Spinal cord (tissue), 10 donors: ENCODE results near the gene IFT88. TPM values are rescaled to one million over a fixed set of nuclear protein-coding genes. Genes with fewer than 3 reads are reported as not detected.

Experiments used
- DNase-seq, 6 donors: peaks; one replicate each; pipeline versions ENCODE4 v3.0.0 to v3.0.0-alpha.2; 2013 to 2015; ENCODE audit warnings: low spot score in 6 of 6, low read depth in 4 of 6
- H3K27ac ChIP-seq: one replicate; pipeline ENCODE4 v1.5.1; 2013; ENCODE audit warnings: low read depth, low read length, control low read depth
- H3K27me3 ChIP-seq: one replicate; pipeline ENCODE4 v1.6.1; 2013; ENCODE audit warnings: low read length; ENCODE audit not compliant: control insufficient read depth, insufficient read depth
- H3K36me3 ChIP-seq: one replicate; pipeline ENCODE4 v1.6.1; 2013; ENCODE audit warnings: low read length; ENCODE audit not compliant: control insufficient read depth, insufficient read depth
- H3K4me1 ChIP-seq: one replicate; pipeline ENCODE4 v1.6.1; 2013; ENCODE audit warnings: low read length; ENCODE audit not compliant: control insufficient read depth, insufficient read depth
- H3K4me3 ChIP-seq: one replicate; pipeline ENCODE4 v1.5.1; 2013; ENCODE audit warnings: low read depth, low read length, control low read depth
- H3K9me3 ChIP-seq: one replicate; pipeline ENCODE4 v1.6.1; 2013; ENCODE audit warnings: low read length; ENCODE audit not compliant: control insufficient read depth, insufficient read depth
- WGBS: methylation state at CpG from one replicate; pipeline ENCODE4 v1.1.5; 2013; ENCODE audit warnings: missing lambda C conversion rate; ENCODE audit not compliant: insufficient coverage; 5-methylcytosine and 5-hydroxymethylcytosine counted together
- polyA plus RNA-seq, 2 donors: library from polyadenylated mRNA; unstranded; fragments of 120-200 nt; gene quantifications; one replicate each; pipeline ENCODE4 v1.2.1, GENCODE V29; 2013; ENCODE audit not compliant: insufficient read length in 2 of 2
- small RNA-seq: library from RNA; depleted of rRNA; stranded (forward); fragments of <200 nt; gene quantifications from one replicate; pipeline ENCODE3, GENCODE V24; 2014; ENCODE audit warnings: low replicate concordance
- total RNA-seq, 2 donors: library from RNA; depleted of rRNA in 1 of 2; stranded (reverse); fragments of 120-200 nt in 1 of 2; fragments of >200 nt in 1 of 2; gene quantifications; one replicate each; pipeline versions ENCODE4 v1.2.3 to v1.2.4, GENCODE V29; 2013 to 2014
- donor health status: healthy.

IFT88 gene
- total and polyA plus RNA-seq, 4 donors: 23.1 to 31.6 (median 27.8) TPM

DNA sequence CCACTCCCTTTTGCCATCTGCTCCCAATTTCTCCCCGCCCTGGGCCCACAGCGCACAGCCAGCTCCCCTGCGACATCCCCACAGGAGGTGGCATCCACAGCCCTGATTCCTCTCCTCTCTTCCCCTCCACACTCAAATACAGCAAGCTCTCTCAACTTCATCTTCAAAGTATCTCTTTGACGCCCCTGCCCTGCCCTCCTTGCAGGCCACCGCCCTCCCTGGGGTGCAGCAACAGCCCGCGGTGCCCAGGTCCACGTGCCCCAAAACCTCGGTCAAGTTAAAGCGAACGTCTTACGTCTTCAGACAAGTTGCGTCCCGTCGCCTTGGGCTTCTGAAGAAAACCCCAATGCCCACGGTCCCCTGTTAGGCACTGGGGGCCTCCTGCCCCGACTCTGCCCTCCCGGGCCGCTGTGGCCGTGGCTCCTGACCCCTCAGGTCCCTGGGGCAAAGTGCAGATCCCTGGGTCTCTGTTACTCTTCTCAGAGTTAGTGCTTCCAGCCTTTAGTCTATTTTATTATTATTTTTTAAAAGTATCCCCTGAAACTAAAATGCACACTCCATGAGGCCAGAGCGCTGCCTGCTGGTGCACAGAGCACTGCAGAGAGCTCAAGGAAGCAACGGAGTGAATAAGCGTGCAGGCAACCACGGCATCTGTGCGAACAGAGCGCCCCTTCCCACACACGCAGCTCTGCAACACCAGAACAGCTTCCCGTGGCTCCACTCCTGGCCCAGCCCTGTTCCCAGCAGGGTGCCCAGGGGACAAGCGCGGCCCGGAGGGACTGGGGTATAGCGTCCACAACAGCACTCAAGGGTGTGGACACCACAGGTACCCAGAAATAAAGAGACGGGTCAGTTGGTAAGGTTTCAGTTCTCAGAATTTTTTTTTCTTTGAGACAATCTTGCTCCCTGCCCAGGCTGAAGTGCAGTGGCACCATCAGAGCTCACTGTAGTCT, 163.0 kb downstream of the IFT88 start:
- H3K9me3 ChIP-seq: no peaks in the 10 kb centered on the region
- WGBS: 91% methylated on average over 29 of the region's 33 CpGs
- peaks cover 20% of the 10 kb centered on the region for H3K36me3 ChIP-seq
- no peaks in the 10 kb centered on the region for H3K27me3 ChIP-seq
- no peak for DNase-seq
- H3K27ac ChIP-seq: no peak overlapping the region
- H3K4me3 ChIP-seq: no peak overlapping the region
- H3K4me1 ChIP-seq: no peaks in the 10 kb centered on the region

DNA sequence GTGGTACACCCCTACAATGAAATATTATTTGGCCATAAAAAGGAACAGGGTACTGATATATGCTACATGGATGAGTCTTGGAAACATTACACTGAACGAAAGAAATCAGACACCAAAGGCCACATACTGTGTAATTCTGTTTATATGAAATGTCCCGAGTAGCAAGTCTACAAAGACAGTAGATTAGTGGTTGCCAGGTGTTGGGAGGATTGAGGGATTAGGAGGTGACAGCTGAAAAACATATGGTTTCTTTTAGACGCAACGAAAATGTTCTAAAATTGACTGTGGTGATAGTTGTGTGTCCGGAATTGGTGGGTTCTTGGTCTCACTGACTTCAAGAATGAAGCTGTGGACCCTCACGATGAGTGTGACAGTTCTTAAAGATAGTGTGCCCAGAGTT, 171.7 kb downstream of the IFT88 start:
- no peak for DNase-seq
- no peak overlapping the region for H3K4me3 ChIP-seq
- H3K9me3 ChIP-seq: no peaks in the 10 kb centered on the region
- H3K27me3 ChIP-seq: no peaks in the 10 kb centered on the region
- peaks cover 11% of the 10 kb centered on the region for H3K36me3 ChIP-seq
- WGBS: 96% methylated on average over 5 of the region's 6 CpGs
- no peaks in the 10 kb centered on the region for H3K4me1 ChIP-seq
- no peak overlapping the region for H3K27ac ChIP-seq

GRCh38 chr13:20740021-20740420, 173.1 kb downstream of the IFT88 start:
- Histone ChIP-seq H3K27ac (no peak overlapping the region), H3K36me3 (peaks cover 10% of the 10 kb centered on the region), H3K27me3 (no peaks in the 10 kb centered on the region), H3K4me1 (no peaks in the 10 kb centered on the region), H3K9me3 (no peaks in the 10 kb centered on the region), H3K4me3 (no peak overlapping the region)
- no peak for DNase-seq
- WGBS: 98% methylated on average over 22 of the region's 22 CpGs

Small RNA genes lying within 50 kb of the gene (small RNA-seq; reads per million reads assigned to genes)
- gene RNU2-7P: 0.10 reads per million

Other genes starting within 250 kb of the IFT88 start
- gene CRYL1, start 41.3 kb upstream of the IFT88 start, total RNA-seq: 10 to 100 TPM; 43.9 to 49.4 TPM
- 10 to 100 TPM; 55.7 to 60.0 TPM for gene CRYL1, start 41.3 kb upstream of the IFT88 start, polyA plus RNA-seq
- 10 to 100 TPM; 19.8 to 30.2 TPM for gene IL17D, start 136.5 kb downstream of the IFT88 start, total RNA-seq
- gene IL17D, start 136.5 kb downstream of the IFT88 start, polyA plus RNA-seq: 10 to 100 TPM; 76.7 to 94.7 TPM
- gene EEF1AKMT1, start 206.8 kb downstream of the IFT88 start, total RNA-seq: 10 to 100 TPM; 13.1 to 18.6 TPM
- 10 to 100 TPM; 18.2 to 20.8 TPM for gene EEF1AKMT1, start 206.8 kb downstream of the IFT88 start, polyA plus RNA-seq